ENCODE results near the gene RCC2.
"Not testable (repeated sequence)": the region's sequence is repeated elsewhere in the genome, so short reads cannot be mapped to it uniquely, and the experiment has no call there.

RCC2 gene

GRCh38 chr1:17439250-17440073 lies at the start of gene RCC2:
TSS of gene RCC2 (minus strand) at chr1:17439677. CDS start at chr1:17438514, 1,163 bp downstream.
- peak; percentile 77 for DNase-seq

- DNase-seq, result no peak
Measured at GRCh38 chr1:17486242-17486641, 46.8 kb upstream of the RCC2 start.

- DNase-seq, result no peak
Measured at GRCh38 chr1:17485281-17485680, 45.8 kb upstream of the RCC2 start.

- DNase-seq, result not testable (repeated sequence)
Measured at GRCh38 chr1:17481981-17482380, 42.5 kb upstream of the RCC2 start.

GRCh38 chr1:17480846-17481245 lies 41.4 kb upstream of the RCC2 start:
- no peak for DNase-seq

- DNase-seq, result peak; percentile 83
Measured at GRCh38 chr1:17475752-17476151, 36.3 kb upstream of the RCC2 start.

GRCh38 chr1:17474836-17475555 lies 35.5 kb upstream of the RCC2 start:
- not testable (repeated sequence) for DNase-seq

- no peak for DNase-seq
Measured at GRCh38 chr1:17472814-17473213, 33.3 kb upstream of the RCC2 start.

- no peak for DNase-seq
Measured at GRCh38 chr1:17471393-17471792, 31.9 kb upstream of the RCC2 start.

GRCh38 chr1:17470021-17470799 lies 30.7 kb upstream of the RCC2 start:
- DNase-seq, result no peak

GRCh38 chr1:17468357-17469265 lies 29.1 kb upstream of the RCC2 start:
- not testable (repeated sequence) for DNase-seq

- no peak for DNase-seq
Measured at GRCh38 chr1:17466359-17466758, 26.9 kb upstream of the RCC2 start.

GRCh38 chr1:17465228-17465627 lies 25.8 kb upstream of the RCC2 start:
- no peak for DNase-seq

- no peak for DNase-seq
Measured at GRCh38 chr1:17463991-17464390, 24.5 kb upstream of the RCC2 start.

GRCh38 chr1:17462669-17463068 lies 23.2 kb upstream of the RCC2 start:
- no peak for DNase-seq

GRCh38 chr1:17460219-17460618 lies 20.7 kb upstream of the RCC2 start:
- no peak for DNase-seq

- DNase-seq, result no peak
Measured at GRCh38 chr1:17458794-17459193, 19.3 kb upstream of the RCC2 start.

- DNase-seq, result no peak
Measured at GRCh38 chr1:17452686-17453085, 13.2 kb upstream of the RCC2 start.

GRCh38 chr1:17452203-17452602 lies 12.7 kb upstream of the RCC2 start:
- not testable (repeated sequence) for DNase-seq

GRCh38 chr1:17451731-17452130 lies 12.3 kb upstream of the RCC2 start:
- no peak for DNase-seq

- DNase-seq, result no peak
Measured at GRCh38 chr1:17447501-17447992, 8.1 kb upstream of the RCC2 start.

- no peak for DNase-seq
Measured at GRCh38 chr1:17442841-17443240, 3.4 kb upstream of the RCC2 start.

Data from EL (cell line).